Tibial nerve (tissue), 4 donors: Measurements from ENCODE around the gene HSF5.

Experiments
- CTCF ChIP-seq, 5 experiments: fragments of 200-600 bp in 3 of 5; fragments of 450-650 bp in 2 of 5; sonication (generic) in 3 of 5; IDR thresholded peaks; one replicate each; pipeline ENCODE4 v1.5.1; 2016 to 2019; ENCODE audit warnings: antibody characterized with exemption in 5 of 5, mild to moderate bottlenecking in 3 of 5, moderate library complexity in 2 of 5
- EP300 ChIP-seq, 2 donors: sonication (generic); formaldehyde crosslinking; IDR thresholded peaks; one replicate each; pipeline ENCODE4 v1.6.1; 2017; ENCODE audit warnings: antibody characterized with exemption in 2 of 2, mild to moderate bottlenecking in 1 of 2
- POLR2A ChIP-seq, 2 donors: fragments of 450-650 bp; IDR thresholded peaks; one replicate each; pipeline ENCODE4 v1.6.1; 2017; ENCODE audit warnings: antibody characterized with exemption in 2 of 2, mild to moderate bottlenecking in 2 of 2, moderate library complexity in 2 of 2

DNA sequence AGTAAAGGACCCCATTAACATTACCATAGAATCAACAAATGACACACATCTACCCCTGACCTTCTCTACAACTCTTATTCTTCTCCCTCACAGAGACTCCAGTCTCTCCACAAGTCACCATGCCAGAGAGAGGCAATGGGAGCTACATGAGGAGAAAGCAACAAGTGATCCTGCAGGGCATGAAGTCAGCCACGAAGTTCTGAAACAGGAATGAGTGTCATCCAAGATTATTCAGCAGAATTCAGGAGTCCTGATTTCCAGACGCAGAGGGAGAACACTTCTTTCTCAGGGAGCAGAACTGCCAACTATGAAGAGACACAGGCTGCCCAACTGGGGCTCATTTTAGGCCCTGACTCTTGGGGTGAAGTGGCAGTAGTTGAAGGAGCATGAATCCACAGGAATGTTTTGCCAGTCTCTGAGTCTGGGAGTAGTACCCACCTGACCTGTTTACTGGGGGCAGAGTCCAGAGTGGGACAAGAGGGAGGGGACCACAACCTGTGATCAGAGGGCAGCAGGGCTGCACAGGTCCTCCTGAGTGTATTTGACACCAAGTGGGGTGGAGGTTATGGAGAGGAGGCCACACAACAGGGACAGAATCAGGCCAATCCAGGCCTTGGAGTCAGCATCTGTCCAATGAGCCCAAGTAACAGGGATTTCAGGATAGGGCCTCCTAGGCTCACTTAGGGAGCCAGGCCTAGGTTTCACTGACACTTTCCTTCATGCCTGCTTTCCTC is 28.6 kb upstream of the HSF5 start:
- TF ChIP-seq CTCF (IDR thresholded peaks at IDR 0.05) (no peak), EP300 (IDR thresholded peaks at IDR 0.05) (no peak), POLR2A (IDR thresholded peaks at IDR 0.05) (no peak)
